Mesothelial cell of epicardium (in vitro differentiated cells): ENCODE results near the gene ATRIP. TPM values are rescaled to one million over a fixed set of nuclear protein-coding genes. Genes with fewer than 3 reads are reported as not detected.

Experiments used
- DNase-seq, 2 experiments: peaks; one replicate each; pipeline ENCODE4 v3.0.0; 2021; ENCODE audit warnings: low spot score in 2 of 2; ENCODE audit not compliant: unreplicated experiment in 2 of 2
- H3K27ac Mint-ChIP-seq: 2 replicates; pipeline ENCODE4 v1.8.0; 2021; ENCODE audit warnings: mixed read lengths
- H3K27me3 Mint-ChIP-seq: 2 replicates; pipeline ENCODE4 v1.8.0; 2021; ENCODE audit warnings: low read depth, mixed read lengths
- H3K36me3 Mint-ChIP-seq: 2 replicates; pipeline ENCODE4 v1.8.0; 2021; ENCODE audit warnings: mixed read lengths
- H3K4me1 Mint-ChIP-seq: 2 replicates; pipeline ENCODE4 v1.8.0; 2021; ENCODE audit warnings: mixed read lengths
- H3K4me3 Mint-ChIP-seq: 2 replicates; pipeline ENCODE4 v1.8.0; 2021; ENCODE audit warnings: mild to moderate bottlenecking, moderate library complexity, mixed read lengths
- H3K9me3 Mint-ChIP-seq: 2 replicates; pipeline ENCODE4 v1.8.0; 2021; ENCODE audit warnings: mixed read lengths
- total RNA-seq: library from RNA; stranded (reverse); gene quantifications from 3 replicates; pipeline ENCODE4 v1.2.1, GENCODE V29; 2021
- TF ChIP-seq, protein P1 (sequence below): fragments of 200-600 bp; sonication (generic); IDR thresholded peaks from one replicate; pipeline ENCODE4 v1.5.0; 2021; ENCODE audit warnings: antibody characterized with exemption; ENCODE audit not compliant: unreplicated experiment

ATRIP gene
- total RNA-seq, 1 donor from 2014 or later: 12.0 TPM

DNA sequence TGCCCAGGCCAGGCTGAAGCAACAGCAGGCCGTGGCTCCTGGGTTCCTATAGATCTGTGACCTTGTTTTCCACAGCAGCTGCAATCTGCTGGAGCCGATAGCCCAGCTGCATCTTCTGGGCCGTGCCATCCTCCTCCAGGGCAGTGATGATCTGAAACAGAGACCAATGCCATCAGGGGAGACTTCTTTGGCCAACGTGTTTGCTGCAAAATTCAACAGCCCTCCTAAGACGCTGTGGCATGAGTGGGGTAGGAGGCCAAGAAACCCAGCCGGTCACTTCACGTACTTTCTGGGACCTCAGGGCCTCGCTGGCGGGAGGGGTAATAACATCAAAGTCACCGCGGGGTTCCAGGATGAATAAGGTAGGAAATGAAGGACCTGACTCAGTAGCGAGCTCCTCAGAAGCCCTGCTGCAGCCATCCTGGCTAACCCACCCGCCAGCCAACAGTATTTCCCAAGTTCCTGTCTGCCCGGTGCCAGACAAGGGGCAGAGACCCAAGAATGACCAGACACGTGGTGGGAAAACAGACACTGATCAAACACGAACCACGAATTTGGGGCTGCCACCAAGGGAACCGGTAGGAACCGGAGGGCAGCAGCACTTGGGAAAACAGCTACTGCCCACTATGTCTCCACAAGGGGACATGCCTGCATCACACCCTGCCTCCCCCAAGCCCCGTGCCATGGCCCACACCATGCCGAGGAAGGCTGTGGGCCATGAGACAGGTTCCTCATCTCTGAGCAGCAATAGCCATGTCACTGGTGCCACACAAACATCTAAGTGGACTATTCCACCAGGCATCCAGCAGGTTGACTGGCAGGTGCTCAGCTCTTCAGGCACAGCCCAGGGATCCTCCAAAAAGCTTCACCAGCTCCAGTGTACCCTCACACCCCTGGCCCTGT lies 41.8 kb upstream of the ATRIP start:
- Mint-ChIP-seq H3K36me3 (peaks cover 17% of the 10 kb centered on the region), H3K27me3 (no peaks in the 10 kb centered on the region), H3K4me1 (no peaks in the 10 kb centered on the region), H3K27ac (no peak overlapping the region), H3K9me3 (no peaks in the 10 kb centered on the region), H3K4me3 (no peak overlapping the region)
- TF ChIP-seq, protein P1, sequence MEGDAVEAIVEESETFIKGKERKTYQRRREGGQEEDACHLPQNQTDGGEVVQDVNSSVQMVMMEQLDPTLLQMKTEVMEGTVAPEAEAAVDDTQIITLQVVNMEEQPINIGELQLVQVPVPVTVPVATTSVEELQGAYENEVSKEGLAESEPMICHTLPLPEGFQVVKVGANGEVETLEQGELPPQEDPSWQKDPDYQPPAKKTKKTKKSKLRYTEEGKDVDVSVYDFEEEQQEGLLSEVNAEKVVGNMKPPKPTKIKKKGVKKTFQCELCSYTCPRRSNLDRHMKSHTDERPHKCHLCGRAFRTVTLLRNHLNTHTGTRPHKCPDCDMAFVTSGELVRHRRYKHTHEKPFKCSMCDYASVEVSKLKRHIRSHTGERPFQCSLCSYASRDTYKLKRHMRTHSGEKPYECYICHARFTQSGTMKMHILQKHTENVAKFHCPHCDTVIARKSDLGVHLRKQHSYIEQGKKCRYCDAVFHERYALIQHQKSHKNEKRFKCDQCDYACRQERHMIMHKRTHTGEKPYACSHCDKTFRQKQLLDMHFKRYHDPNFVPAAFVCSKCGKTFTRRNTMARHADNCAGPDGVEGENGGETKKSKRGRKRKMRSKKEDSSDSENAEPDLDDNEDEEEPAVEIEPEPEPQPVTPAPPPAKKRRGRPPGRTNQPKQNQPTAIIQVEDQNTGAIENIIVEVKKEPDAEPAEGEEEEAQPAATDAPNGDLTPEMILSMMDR: no peak
- no peak for DNase-seq

GRCh38 chr3:48405343-48405881 lies 41.1 kb upstream of the ATRIP start:
- H3K9me3 Mint-ChIP-seq: no peaks in the 10 kb centered on the region
- H3K4me3 Mint-ChIP-seq: no peak overlapping the region
- no peak overlapping the region for H3K27ac Mint-ChIP-seq
- H3K4me1 Mint-ChIP-seq: no peaks in the 10 kb centered on the region
- H3K27me3 Mint-ChIP-seq: no peaks in the 10 kb centered on the region
- DNase-seq: peak in 1 of 2 experiments; percentile 36
- TF ChIP-seq, protein P1: no peak
- H3K36me3 Mint-ChIP-seq: peaks cover 17% of the 10 kb centered on the region

DNA sequence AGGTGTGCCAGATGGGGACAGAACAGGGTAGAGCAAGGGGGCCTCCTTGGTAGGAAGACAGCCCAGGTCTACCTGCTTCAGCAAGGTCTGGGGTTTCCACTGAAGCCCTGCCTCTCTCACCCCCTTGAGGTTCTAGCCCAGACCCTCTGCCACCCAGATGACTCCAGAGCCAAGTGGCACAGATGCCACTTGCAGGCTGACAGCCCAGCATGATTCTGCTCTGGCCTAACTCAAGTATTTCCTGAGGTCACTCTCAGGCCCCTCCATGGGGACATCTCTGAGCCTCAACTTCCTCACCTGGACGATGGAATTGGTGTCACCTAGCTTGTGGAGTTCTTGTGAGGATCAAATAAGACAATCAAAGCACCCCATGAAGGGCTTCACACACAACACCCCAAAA lies 40.6 kb upstream of the ATRIP start:
- no peaks in the 10 kb centered on the region for H3K4me1 Mint-ChIP-seq
- no peaks in the 10 kb centered on the region for H3K9me3 Mint-ChIP-seq
- TF ChIP-seq, protein P1: no peak
- H3K4me3 Mint-ChIP-seq: no peak overlapping the region
- DNase-seq: no peak
- H3K27me3 Mint-ChIP-seq: no peaks in the 10 kb centered on the region
- H3K27ac Mint-ChIP-seq: no peak overlapping the region
- H3K36me3 Mint-ChIP-seq: peaks cover 16% of the 10 kb centered on the region

- Mint-ChIP-seq H3K4me1 (no peaks in the 10 kb centered on the region), H3K27ac (no peak overlapping the region), H3K9me3 (no peaks in the 10 kb centered on the region), H3K36me3 (peaks cover 19% of the 10 kb centered on the region), H3K4me3 (no peak overlapping the region), H3K27me3 (no peaks in the 10 kb centered on the region)
- DNase-seq: no peak
- TF ChIP-seq, protein P1: no peak
These were observed 39.8 kb upstream of the ATRIP start for GRCh38 chr3:48406443-48407431.

- Mint-ChIP-seq H3K27me3 (no peaks in the 10 kb centered on the region), H3K9me3 (no peaks in the 10 kb centered on the region), H3K4me1 (no peaks in the 10 kb centered on the region), H3K4me3 (no peak overlapping the region), H3K27ac (no peak overlapping the region), H3K36me3 (peaks cover 20% of the 10 kb centered on the region)
- TF ChIP-seq, protein P1: no peak
- DNase-seq: peak in 1 of 2 experiments; percentile 34
These were observed 38.9 kb upstream of the ATRIP start for GRCh38 chr3:48407542-48408099.
